Measurements from ENCODE around the gene ZDHHC13. TPM values are rescaled to one million over a fixed set of nuclear protein-coding genes. Genes with fewer than 3 reads are reported as not detected.

ZDHHC13 gene, protein sequence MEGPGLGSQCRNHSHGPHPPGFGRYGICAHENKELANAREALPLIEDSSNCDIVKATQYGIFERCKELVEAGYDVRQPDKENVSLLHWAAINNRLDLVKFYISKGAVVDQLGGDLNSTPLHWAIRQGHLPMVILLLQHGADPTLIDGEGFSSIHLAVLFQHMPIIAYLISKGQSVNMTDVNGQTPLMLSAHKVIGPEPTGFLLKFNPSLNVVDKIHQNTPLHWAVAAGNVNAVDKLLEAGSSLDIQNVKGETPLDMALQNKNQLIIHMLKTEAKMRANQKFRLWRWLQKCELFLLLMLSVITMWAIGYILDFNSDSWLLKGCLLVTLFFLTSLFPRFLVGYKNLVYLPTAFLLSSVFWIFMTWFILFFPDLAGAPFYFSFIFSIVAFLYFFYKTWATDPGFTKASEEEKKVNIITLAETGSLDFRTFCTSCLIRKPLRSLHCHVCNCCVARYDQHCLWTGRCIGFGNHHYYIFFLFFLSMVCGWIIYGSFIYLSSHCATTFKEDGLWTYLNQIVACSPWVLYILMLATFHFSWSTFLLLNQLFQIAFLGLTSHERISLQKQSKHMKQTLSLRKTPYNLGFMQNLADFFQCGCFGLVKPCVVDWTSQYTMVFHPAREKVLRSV
- 10 to 100 TPM; 44.3 to 50.1 TPM for polyA plus RNA-seq

GRCh38 chr11:19116971-19117759 is at the start of gene ZDHHC13:
ZDHHC13 (plus strand) TSS chr11:19117168; CDS start chr11:19117250, 82 bp downstream.
- no peaks in the 10 kb centered on the region for H3K27me3 ChIP-seq (ENCODE audit: control insufficient read depth in 1 of 2, insufficient read depth in 2 of 2, low read length in 2 of 2)
- no peaks in the 10 kb centered on the region for H3K9me3 ChIP-seq (ENCODE audit: control insufficient read depth in 2 of 2, insufficient read depth in 1 of 2, low read depth in 1 of 2, low read length in 1 of 2)
- WGBS, 2 donors: 0 to 1% methylated on average over 55 to 61 of the region's 61 CpGs
- H3K27ac ChIP-seq (ENCODE audit: low read depth in 2 of 2, low read length in 1 of 2): peak within 1 kb of the TSS; percentile 88 to 97
- no peaks in the 10 kb centered on the region for H3K36me3 ChIP-seq (ENCODE audit: control insufficient read depth in 2 of 2, insufficient read depth in 2 of 2, low read length in 1 of 2)
- peak within 1 kb of the TSS; percentile 77 to 83 for H3K4me3 ChIP-seq (ENCODE audit: low read depth in 1 of 2, low read length in 2 of 2)
- no peaks in the 10 kb centered on the region for H3K4me1 ChIP-seq (ENCODE audit: control insufficient read depth in 2 of 2, insufficient read depth in 2 of 2, low read length in 1 of 2)

DNA sequence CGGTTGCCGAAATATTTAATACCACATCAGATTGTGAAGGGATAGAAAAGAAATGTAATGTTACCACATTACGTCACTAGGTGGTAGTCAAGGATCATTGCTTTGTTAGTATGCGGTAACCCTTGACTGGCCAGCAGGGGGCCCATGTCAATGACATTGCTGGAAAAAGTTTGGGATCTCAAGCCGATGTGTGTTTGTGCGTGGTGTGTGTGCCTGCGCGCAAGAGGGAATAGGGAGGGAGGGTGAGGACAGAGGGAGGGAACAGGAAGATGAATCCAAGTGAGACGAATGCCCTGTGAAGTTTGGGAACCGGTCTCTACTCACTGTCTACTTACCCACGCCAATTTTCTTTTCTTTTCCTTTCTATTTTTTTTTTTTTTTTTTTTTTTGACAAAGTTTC is 45.7 kb upstream of the ZDHHC13 start:
- Histone ChIP-seq H3K4me3 (ENCODE audit: low read depth in 1 of 2, low read length in 2 of 2) (no peak overlapping the region), H3K27me3 (ENCODE audit: control insufficient read depth in 1 of 2, insufficient read depth in 2 of 2, low read length in 2 of 2) (no peaks in the 10 kb centered on the region), H3K27ac (ENCODE audit: low read depth in 2 of 2, low read length in 1 of 2) (peak overlapping the region in 1 of 2 donors; percentile 35), H3K36me3 (ENCODE audit: control insufficient read depth in 2 of 2, insufficient read depth in 2 of 2, low read length in 1 of 2) (no peaks in the 10 kb centered on the region), H3K4me1 (ENCODE audit: control insufficient read depth in 2 of 2, insufficient read depth in 2 of 2, low read length in 1 of 2) (peaks cover 0 to 5% of the 10 kb centered on the region in 2 donors), H3K9me3 (ENCODE audit: control insufficient read depth in 2 of 2, insufficient read depth in 1 of 2, low read depth in 1 of 2, low read length in 1 of 2) (peaks cover 2 to 3% of the 10 kb centered on the region in 2 donors)
- 2 to 4% methylated on average over 11 of the region's 11 CpGs for WGBS, 2 donors

DNA sequence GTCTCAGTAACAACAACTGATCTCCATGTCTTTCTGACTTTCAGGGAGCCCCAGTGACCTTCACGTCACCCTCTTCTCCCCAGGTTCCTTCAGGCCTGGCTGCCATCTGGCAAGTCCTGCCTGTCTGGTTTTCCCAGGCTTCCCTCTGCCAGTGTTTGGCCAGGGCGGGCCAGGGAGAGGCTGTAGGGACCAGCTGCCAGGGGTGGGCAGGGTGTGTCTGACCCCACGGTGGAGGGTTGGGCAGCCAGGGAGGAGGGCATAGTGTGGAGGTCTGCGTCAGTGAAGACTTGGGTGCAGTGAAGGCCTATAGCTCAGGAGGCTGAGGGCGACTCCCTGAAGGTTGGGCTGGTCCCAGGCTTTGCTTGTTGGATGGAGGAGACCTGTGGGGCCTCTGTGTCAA is 44.5 kb upstream of the ZDHHC13 start:
- peak overlapping the region; percentile 78 to 84 for H3K27ac ChIP-seq (ENCODE audit: low read depth in 2 of 2, low read length in 1 of 2)
- no peaks in the 10 kb centered on the region for H3K27me3 ChIP-seq (ENCODE audit: control insufficient read depth in 1 of 2, insufficient read depth in 2 of 2, low read length in 2 of 2)
- peaks cover 0 to 8% of the 10 kb centered on the region in 2 donors for H3K4me1 ChIP-seq (ENCODE audit: control insufficient read depth in 2 of 2, insufficient read depth in 2 of 2, low read length in 1 of 2)
- WGBS, 2 donors: 52 to 62% methylated on average over 5 of the region's 5 CpGs
- H3K9me3 ChIP-seq (ENCODE audit: control insufficient read depth in 2 of 2, insufficient read depth in 1 of 2, low read depth in 1 of 2, low read length in 1 of 2): peaks cover 2 to 3% of the 10 kb centered on the region in 2 donors
- H3K36me3 ChIP-seq (ENCODE audit: control insufficient read depth in 2 of 2, insufficient read depth in 2 of 2, low read length in 1 of 2): no peaks in the 10 kb centered on the region
- no peak overlapping the region for H3K4me3 ChIP-seq (ENCODE audit: low read depth in 1 of 2, low read length in 2 of 2)

DNA sequence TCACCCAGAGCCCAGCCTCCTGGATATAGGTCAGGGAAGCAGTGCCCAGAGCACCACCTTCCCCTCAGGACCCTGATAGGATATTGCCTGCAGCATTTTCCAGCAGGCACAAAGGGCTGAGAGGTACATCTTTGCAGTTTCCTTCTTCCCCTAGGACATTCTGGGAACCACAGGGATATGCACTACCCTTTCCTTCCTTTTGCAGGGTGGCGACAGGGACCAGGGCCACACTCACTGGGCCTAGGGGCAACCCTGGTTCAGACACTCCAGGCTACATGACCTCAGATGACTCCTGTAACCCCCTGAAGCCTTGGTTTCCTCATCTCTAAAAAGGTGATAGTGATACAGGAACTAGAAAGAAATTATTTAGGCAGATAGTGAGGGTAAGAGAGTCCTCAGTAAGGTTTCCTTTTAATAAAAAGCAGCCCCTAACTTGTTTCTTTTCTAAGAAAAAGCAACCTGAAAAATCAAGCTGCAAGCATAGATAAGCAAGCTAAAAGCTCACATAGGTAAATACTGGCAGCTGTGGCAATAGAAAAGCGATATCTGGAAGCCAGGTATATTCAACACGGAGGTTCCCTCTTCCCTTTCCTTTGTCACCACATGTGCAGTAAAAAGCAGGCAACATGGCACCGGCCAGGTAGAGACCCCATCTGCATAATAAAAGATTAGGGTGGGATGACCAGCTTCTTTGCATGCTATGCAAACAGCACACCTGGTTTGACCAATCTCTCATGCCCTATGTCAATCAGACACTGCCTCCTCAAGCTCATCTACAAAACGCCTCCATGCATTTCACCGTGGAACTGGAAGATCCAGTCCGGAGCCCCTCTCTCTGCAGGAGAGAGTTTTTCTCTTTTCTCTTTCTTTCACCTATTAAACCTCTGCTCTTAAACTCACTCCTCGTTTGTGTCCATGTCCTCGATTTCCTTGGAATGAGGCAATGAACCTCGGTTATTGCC is 43.2 kb upstream of the ZDHHC13 start:
- H3K36me3 ChIP-seq (ENCODE audit: control insufficient read depth in 2 of 2, insufficient read depth in 2 of 2, low read length in 1 of 2): no peaks in the 10 kb centered on the region
- peak overlapping the region; percentile 78 to 84 for H3K27ac ChIP-seq (ENCODE audit: low read depth in 2 of 2, low read length in 1 of 2)
- 60 to 69% methylated on average over 10 of the region's 10 CpGs for WGBS, 2 donors
- peaks cover 2 to 3% of the 10 kb centered on the region in 2 donors for H3K9me3 ChIP-seq (ENCODE audit: control insufficient read depth in 2 of 2, insufficient read depth in 1 of 2, low read depth in 1 of 2, low read length in 1 of 2)
- peaks cover 0 to 8% of the 10 kb centered on the region in 2 donors for H3K4me1 ChIP-seq (ENCODE audit: control insufficient read depth in 2 of 2, insufficient read depth in 2 of 2, low read length in 1 of 2)
- H3K27me3 ChIP-seq (ENCODE audit: control insufficient read depth in 1 of 2, insufficient read depth in 2 of 2, low read length in 2 of 2): no peaks in the 10 kb centered on the region
- no peak overlapping the region for H3K4me3 ChIP-seq (ENCODE audit: low read depth in 1 of 2, low read length in 2 of 2)

GRCh38 chr11:19075636-19076035 is 41.3 kb upstream of the ZDHHC13 start:
- Histone ChIP-seq H3K36me3 (ENCODE audit: control insufficient read depth in 2 of 2, insufficient read depth in 2 of 2, low read length in 1 of 2) (no peaks in the 10 kb centered on the region), H3K27me3 (ENCODE audit: control insufficient read depth in 1 of 2, insufficient read depth in 2 of 2, low read length in 2 of 2) (no peaks in the 10 kb centered on the region), H3K9me3 (ENCODE audit: control insufficient read depth in 2 of 2, insufficient read depth in 1 of 2, low read depth in 1 of 2, low read length in 1 of 2) (no peaks in the 10 kb centered on the region), H3K4me3 (ENCODE audit: low read depth in 1 of 2, low read length in 2 of 2) (no peak overlapping the region), H3K4me1 (ENCODE audit: control insufficient read depth in 2 of 2, insufficient read depth in 2 of 2, low read length in 1 of 2) (peaks cover 0 to 11% of the 10 kb centered on the region in 2 donors), H3K27ac (ENCODE audit: low read depth in 2 of 2, low read length in 1 of 2) (peak overlapping the region in 1 of 2 donors; percentile 42)
- WGBS, 2 donors: 59 to 63% methylated on average over 3 of the region's 3 CpGs

DNA sequence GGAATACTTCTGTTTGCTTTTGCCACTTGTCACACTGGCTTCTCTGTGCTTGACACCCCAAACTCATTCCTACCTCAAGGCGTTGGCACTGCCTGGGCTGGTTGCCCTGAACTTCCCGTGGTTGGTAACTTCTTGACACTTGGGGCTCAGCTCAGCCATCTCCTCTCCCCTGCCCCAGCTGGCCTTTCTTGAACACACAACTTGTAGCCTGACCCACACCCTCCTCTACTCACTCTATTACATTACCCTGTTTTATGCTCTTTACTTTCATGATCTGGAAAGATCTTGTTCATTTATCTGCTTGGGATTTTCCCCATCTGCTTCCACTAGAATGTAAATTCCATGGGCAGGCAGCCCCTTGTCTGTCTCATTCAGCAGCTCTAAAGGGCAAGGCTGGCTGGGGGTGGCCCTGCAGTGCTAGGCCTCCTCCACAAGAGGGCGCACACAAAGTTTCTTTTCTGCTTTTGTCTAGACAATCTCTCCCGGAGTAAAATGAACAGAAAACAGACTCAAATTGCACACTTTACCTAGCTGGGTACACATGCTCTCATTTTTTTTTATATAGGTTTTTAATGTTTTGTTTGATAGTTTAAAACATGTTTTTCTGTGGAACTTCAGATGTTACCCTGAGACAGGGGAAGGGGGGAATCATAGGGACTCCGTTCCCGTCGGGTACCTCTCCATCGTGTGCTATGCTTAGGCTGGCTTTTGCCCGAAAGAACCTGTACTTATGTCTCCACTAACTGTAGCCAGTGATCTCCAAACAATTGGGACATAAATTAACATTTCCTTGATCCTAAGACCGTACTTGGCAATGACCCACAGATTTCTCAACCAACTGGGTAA is 40.0 kb upstream of the ZDHHC13 start:
- peaks cover 0 to 10% of the 10 kb centered on the region in 2 donors for H3K4me1 ChIP-seq (ENCODE audit: control insufficient read depth in 2 of 2, insufficient read depth in 2 of 2, low read length in 1 of 2)

GRCh38 chr11:19077965-19078364 is 39.0 kb upstream of the ZDHHC13 start:
- Histone ChIP-seq H3K4me3 (ENCODE audit: low read depth in 1 of 2, low read length in 2 of 2) (no peak overlapping the region), H3K27me3 (ENCODE audit: control insufficient read depth in 1 of 2, insufficient read depth in 2 of 2, low read length in 2 of 2) (no peaks in the 10 kb centered on the region), H3K4me1 (ENCODE audit: control insufficient read depth in 2 of 2, insufficient read depth in 2 of 2, low read length in 1 of 2) (peaks cover 0 to 16% of the 10 kb centered on the region in 2 donors), H3K9me3 (ENCODE audit: control insufficient read depth in 2 of 2, insufficient read depth in 1 of 2, low read depth in 1 of 2, low read length in 1 of 2) (no peaks in the 10 kb centered on the region), H3K27ac (ENCODE audit: low read depth in 2 of 2, low read length in 1 of 2) (peak overlapping the region; percentile 36 to 77), H3K36me3 (ENCODE audit: control insufficient read depth in 2 of 2, insufficient read depth in 2 of 2, low read length in 1 of 2) (no peaks in the 10 kb centered on the region)

More for the DNA sequence above, 40.0 kb upstream of the ZDHHC13 start:
- 47 to 49% methylated on average over 10 of the region's 10 CpGs for WGBS, 2 donors
- H3K9me3 ChIP-seq (ENCODE audit: control insufficient read depth in 2 of 2, insufficient read depth in 1 of 2, low read depth in 1 of 2, low read length in 1 of 2): no peaks in the 10 kb centered on the region
- H3K27me3 ChIP-seq (ENCODE audit: control insufficient read depth in 1 of 2, insufficient read depth in 2 of 2, low read length in 2 of 2): no peaks in the 10 kb centered on the region
- peak overlapping the region; percentile 36 to 67 for H3K27ac ChIP-seq (ENCODE audit: low read depth in 2 of 2, low read length in 1 of 2)
- H3K4me3 ChIP-seq (ENCODE audit: low read depth in 1 of 2, low read length in 2 of 2): no peak overlapping the region
- H3K36me3 ChIP-seq (ENCODE audit: control insufficient read depth in 2 of 2, insufficient read depth in 2 of 2, low read length in 1 of 2): no peaks in the 10 kb centered on the region

DNA sequence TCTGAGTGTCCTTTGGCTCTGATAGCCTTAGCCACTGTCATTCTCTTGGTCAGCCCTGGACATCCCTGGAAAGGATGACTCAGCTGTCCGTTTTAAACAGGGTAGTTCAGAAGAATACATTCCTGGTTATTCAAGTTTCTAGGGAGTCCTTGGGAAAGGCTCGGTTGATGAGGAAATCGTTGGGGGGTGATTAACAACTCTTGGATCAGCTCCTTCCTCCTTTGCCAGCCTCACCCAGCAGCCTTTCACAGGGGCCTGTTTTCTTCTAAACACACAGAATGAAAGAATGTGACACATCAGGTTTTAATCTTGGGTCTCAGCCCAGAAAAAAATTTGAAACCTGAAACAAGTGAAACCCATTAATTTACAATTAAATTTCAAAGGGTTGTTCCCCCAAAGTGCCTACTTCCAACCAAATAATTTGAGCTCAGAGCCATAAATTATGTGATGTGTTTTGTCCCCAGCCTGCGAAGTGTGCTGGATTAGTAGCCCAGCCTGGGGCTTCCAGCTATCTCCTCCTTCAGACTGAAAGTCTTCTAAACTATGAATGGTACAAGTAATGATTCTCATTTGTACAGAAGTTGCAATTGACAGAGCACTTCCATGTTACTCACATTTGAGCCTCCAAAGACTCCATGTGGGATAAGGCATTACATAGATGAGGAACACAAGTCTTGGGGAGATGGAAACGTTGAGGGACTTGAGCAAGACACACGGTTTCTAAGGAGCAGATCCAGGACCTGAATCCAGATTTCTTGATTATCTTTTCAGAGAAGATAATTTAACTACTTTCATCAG is 37.1 kb upstream of the ZDHHC13 start:
- Histone ChIP-seq H3K36me3 (ENCODE audit: control insufficient read depth in 2 of 2, insufficient read depth in 2 of 2, low read length in 1 of 2) (no peaks in the 10 kb centered on the region), H3K4me3 (ENCODE audit: low read depth in 1 of 2, low read length in 2 of 2) (no peak overlapping the region), H3K9me3 (ENCODE audit: control insufficient read depth in 2 of 2, insufficient read depth in 1 of 2, low read depth in 1 of 2, low read length in 1 of 2) (no peaks in the 10 kb centered on the region), H3K27me3 (ENCODE audit: control insufficient read depth in 1 of 2, insufficient read depth in 2 of 2, low read length in 2 of 2) (no peaks in the 10 kb centered on the region), H3K27ac (ENCODE audit: low read depth in 2 of 2, low read length in 1 of 2) (peak overlapping the region; percentile 92 to 93), H3K4me1 (ENCODE audit: control insufficient read depth in 2 of 2, insufficient read depth in 2 of 2, low read length in 1 of 2) (peaks cover 0 to 13% of the 10 kb centered on the region in 2 donors)
- WGBS, 2 donors: 29 to 33% methylated on average over 6 of the region's 6 CpGs

All from esophagus (tissue), 2 donors.